Ishikawa (cell line): ENCODE measurements around the gene PTPRN2.

Source experiments
- CEBPB ChIP-seq: IDR thresholded peaks from 2 replicates; pipeline ENCODE4 v1.6.1; 2012
- CREB1 ChIP-seq: IDR thresholded peaks from 2 replicates; pipeline ENCODE4 v1.6.1; 2012; ENCODE audit warnings: low read depth
- EGR1 ChIP-seq: IDR thresholded peaks from 2 replicates; pipeline ENCODE4 v1.6.1; 2012
- EP300 ChIP-seq: IDR thresholded peaks from 2 replicates; pipeline ENCODE4 v1.6.1; 2012; ENCODE audit warnings: borderline replicate concordance
- FOXM1 ChIP-seq: IDR thresholded peaks from 2 replicates; pipeline ENCODE4 v1.6.1; 2012; ENCODE audit warnings: low read depth, borderline replicate concordance
- NFIC ChIP-seq: IDR thresholded peaks from 2 replicates; pipeline ENCODE4 v1.6.1; 2012
- RAD21 ChIP-seq: IDR thresholded peaks from 2 replicates; pipeline ENCODE4 v1.6.1; 2012; ENCODE audit warnings: low read depth
- TAF1 ChIP-seq: IDR thresholded peaks from 2 replicates; pipeline ENCODE4 v1.6.1; 2012; ENCODE audit warnings: low read depth, mild to moderate bottlenecking
- TCF12 ChIP-seq: IDR thresholded peaks from 2 replicates; pipeline ENCODE4 v1.6.1; 2012; ENCODE audit warnings: low read depth
- TEAD4 ChIP-seq: IDR thresholded peaks from 2 replicates; pipeline ENCODE4 v1.6.1; 2012
- YY1 ChIP-seq: IDR thresholded peaks from 2 replicates; pipeline ENCODE4 v1.6.1; 2012; ENCODE audit warnings: low read depth
- ZBTB7A ChIP-seq: IDR thresholded peaks from 2 replicates; pipeline ENCODE4 v1.6.1; 2012; ENCODE audit warnings: low read depth
- TF ChIP-seq, protein P1 (sequence below): IDR thresholded peaks from 2 replicates; pipeline ENCODE4 v1.6.1; 2012
- TF ChIP-seq, protein P2 (sequence below): IDR thresholded peaks from 2 replicates; pipeline ENCODE4 v1.6.1; 2012
- TF ChIP-seq, protein P3 (sequence below): IDR thresholded peaks from 2 replicates; pipeline ENCODE4 v1.6.1; 2012; ENCODE audit warnings: low read depth, mild to moderate bottlenecking

The PTPRN2 gene

DNA sequence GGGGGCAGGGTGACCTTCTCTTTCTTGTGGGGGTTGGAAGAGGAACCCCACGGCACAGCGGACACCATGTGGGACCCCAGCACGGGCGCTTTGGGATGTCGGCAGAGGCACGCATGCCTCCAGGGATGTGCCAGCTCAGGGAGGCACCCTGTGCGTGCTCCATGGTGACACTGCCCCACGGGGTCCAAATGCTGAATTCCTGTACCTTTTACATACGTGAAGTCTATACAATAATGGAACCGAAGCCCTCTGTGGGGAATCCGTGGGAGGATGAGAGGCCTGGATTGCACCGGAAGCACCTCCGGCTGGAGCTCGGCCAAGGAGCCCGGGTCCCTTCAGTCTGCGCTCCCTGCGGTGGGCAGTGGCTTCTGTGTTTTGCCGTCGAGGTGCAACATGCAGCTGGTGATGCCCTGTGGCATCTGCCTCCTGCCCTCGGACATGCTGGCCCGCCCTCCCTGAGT lies 726.6 kb downstream of the PTPRN2 start:
- TF ChIP-seq EGR1, result no peak
- no peak for TF ChIP-seq RAD21
- TF ChIP-seq CREB1, result no peak
- no peak for TF ChIP-seq NFIC
- TF ChIP-seq, protein P1, sequence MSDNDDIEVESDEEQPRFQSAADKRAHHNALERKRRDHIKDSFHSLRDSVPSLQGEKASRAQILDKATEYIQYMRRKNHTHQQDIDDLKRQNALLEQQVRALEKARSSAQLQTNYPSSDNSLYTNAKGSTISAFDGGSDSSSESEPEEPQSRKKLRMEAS, result no peak
- TF ChIP-seq ZBTB7A, result no peak

DNA sequence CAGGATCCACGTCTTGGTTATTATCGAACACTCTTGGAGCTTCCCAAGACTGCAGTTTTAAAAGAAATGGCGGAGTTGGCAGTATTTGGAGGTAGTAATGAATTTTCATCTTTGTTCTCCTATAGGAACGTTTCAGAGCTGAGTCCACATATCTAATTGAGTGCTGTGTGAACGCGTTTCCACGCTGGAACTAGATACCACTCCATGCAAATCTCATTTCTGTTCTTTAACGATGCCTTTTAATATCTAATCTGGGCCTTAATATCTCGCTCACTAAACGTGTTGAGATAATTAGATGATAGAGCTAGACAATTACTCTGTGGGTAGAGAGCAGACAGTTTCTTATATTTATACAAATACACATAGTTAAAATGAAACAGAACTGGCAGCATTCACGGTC lies 727.2 kb downstream of the PTPRN2 start:
- TF ChIP-seq, protein P2, sequence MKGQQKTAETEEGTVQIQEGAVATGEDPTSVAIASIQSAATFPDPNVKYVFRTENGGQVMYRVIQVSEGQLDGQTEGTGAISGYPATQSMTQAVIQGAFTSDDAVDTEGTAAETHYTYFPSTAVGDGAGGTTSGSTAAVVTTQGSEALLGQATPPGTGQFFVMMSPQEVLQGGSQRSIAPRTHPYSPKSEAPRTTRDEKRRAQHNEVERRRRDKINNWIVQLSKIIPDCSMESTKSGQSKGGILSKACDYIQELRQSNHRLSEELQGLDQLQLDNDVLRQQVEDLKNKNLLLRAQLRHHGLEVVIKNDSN, result no peak
- no peak for TF ChIP-seq TAF1

DNA sequence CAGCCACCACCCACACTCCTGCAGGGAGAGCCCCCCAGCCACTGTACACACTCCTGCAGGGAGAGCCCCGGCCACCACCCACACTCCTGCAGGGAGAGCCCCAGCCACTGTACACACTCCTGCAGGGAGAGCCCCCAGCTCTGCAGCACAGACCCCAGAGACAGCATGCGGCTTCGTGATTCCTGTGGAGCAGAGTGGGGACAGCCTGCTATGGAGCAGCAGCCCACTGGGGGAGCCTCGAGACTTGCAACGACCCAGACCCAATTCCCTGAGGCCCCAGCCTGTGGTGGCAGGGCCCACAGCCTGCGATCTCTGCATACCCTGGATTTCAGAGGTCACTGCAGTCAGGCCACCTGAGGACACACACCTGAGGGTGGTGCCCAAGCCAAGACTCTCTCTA lies 727.7 kb downstream of the PTPRN2 start:
- no peak for TF ChIP-seq ZBTB7A
- no peak for TF ChIP-seq CREB1
- no peak for TF ChIP-seq EP300
- TF ChIP-seq, protein P2, result no peak
- TF ChIP-seq, protein P1, result no peak
- no peak for TF ChIP-seq NFIC
- TF ChIP-seq CEBPB, result no peak
- TF ChIP-seq YY1, result no peak
- TF ChIP-seq RAD21, result no peak
- no peak for TF ChIP-seq EGR1

DNA sequence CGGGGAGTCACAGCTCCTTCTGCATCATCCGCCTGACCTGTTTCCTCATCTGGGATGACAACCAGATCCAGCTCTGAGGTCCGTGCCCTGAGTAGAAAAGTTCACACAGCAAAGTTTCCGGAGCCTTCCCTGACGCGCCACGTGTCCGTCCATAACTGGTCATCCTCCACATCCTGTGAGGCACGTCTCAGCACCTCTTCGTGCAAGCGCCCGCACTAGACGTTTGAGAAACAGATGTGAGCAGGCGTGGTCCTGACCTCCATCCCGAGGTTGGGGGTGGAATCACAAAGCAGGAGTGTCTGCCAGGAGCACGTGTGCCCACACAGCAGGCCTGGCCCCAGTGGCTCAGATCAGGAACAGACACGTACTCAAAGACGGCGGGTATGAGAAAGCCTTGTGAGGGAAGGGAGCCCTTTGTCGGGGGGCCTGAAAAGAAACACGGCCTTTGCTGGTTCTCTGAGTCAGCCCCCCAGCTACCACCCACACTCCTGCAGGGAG lies 730.0 kb downstream of the PTPRN2 start:
- TF ChIP-seq CEBPB, result no peak
- no peak for TF ChIP-seq EGR1

DNA sequence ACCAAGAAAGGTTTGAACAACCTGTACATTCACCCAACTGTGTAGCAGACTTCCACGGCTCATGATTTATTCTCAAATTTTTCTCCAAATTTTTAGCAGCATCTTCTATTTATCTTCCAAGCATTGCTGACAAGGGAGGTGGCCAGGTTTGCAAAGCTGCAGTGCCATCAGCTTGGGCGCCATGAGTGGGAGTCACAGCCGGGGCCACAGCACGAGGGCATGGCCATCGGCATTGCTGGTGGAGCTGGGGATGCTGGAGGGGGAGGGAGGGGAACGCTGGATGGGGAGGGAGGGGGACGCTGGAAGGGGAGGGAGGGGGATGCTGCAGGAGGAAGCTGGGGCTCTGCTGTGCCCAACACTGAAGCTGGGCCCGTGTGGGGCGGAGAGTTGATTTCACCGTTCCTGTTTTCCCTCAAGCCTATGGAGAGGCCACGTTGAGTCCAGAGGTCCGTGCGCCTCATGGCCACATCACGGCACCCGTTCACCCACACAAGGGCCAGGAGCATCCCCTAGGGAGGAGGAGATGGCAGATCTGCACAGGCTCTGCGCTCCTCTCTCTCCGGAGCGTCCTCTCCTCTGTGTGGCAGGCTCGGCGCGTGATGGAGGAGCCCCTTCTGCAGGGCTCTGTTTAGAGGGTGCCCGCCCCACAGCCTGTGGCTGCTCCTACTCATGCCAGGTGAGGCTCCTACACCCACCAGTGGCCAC lies 730.6 kb downstream of the PTPRN2 start:
- no peak for TF ChIP-seq YY1
- TF ChIP-seq ZBTB7A, result no peak
- TF ChIP-seq TCF12, result no peak
- TF ChIP-seq EGR1, result no peak
- TF ChIP-seq EP300, result no peak
- TF ChIP-seq, protein P1, result no peak
- TF ChIP-seq, protein P2, result no peak
- TF ChIP-seq TAF1, result no peak
- no peak for TF ChIP-seq CREB1
- no peak for TF ChIP-seq NFIC
- TF ChIP-seq RAD21, result no peak

DNA sequence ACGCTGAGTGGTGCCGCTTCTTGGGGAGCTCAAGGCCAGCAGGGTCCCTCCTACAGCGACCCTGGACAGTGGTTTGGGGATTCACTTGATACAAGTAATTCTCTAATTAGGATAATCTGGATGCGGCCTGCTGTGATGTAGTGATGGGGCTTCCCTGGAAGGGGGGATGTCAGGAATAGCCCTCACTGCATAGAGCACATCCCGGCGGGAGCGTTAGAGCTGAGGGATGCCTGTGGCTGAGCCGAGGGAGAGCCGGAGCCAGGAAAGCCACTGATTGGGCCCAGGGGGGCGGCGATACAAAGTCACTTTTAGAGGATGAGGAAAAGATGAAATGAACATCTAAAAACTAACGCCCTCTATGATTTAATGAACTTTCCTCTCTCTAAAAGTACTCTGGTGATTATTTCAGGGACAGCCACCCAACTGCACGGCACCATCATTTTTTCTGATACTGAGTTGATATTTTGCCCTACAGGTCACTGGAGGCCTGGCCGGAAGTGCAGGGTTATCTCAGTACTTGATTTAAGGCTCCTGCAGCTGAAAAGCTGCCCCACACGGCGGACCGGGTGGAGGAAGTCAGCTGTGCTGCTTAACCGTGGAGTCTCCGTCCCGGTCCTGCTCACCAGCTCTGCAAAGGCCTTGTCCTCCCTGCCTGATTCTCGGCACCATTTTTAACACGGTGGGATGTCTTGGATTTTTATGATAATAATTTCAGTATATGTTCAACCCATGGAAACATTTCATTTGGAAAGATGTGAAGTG lies 732.0 kb downstream of the PTPRN2 start:
- TF ChIP-seq, protein P2, result no peak
- TF ChIP-seq EP300 (no peak), CREB1 (no peak), RAD21 (no peak), TAF1 (no peak), EGR1 (no peak), CEBPB (no peak), YY1 (no peak), TCF12 (no peak), ZBTB7A (no peak), NFIC (no peak), FOXM1 (no peak), TEAD4 (no peak)
- TF ChIP-seq, protein P1, result no peak
- TF ChIP-seq, protein P3, sequence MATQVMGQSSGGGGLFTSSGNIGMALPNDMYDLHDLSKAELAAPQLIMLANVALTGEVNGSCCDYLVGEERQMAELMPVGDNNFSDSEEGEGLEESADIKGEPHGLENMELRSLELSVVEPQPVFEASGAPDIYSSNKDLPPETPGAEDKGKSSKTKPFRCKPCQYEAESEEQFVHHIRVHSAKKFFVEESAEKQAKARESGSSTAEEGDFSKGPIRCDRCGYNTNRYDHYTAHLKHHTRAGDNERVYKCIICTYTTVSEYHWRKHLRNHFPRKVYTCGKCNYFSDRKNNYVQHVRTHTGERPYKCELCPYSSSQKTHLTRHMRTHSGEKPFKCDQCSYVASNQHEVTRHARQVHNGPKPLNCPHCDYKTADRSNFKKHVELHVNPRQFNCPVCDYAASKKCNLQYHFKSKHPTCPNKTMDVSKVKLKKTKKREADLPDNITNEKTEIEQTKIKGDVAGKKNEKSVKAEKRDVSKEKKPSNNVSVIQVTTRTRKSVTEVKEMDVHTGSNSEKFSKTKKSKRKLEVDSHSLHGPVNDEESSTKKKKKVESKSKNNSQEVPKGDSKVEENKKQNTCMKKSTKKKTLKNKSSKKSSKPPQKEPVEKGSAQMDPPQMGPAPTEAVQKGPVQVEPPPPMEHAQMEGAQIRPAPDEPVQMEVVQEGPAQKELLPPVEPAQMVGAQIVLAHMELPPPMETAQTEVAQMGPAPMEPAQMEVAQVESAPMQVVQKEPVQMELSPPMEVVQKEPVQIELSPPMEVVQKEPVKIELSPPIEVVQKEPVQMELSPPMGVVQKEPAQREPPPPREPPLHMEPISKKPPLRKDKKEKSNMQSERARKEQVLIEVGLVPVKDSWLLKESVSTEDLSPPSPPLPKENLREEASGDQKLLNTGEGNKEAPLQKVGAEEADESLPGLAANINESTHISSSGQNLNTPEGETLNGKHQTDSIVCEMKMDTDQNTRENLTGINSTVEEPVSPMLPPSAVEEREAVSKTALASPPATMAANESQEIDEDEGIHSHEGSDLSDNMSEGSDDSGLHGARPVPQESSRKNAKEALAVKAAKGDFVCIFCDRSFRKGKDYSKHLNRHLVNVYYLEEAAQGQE, result no peak
